NCI-H1930 (cell line): ENCODE measurements around the gene NRCAM.
"Not testable (repeated sequence)": the region's sequence is repeated elsewhere in the genome, so short reads cannot be mapped to it uniquely, and the experiment has no call there.

ENCODE experiments used
- DNase-seq, 2 experiments: peaks; one replicate each; lab custom pipeline; 2025; lab: John Stamatoyannopoulos, UW

Gene NRCAM

GRCh38 chr7:108396080-108396479, 60.2 kb downstream of the NRCAM start:
- no peak for DNase-seq

- DNase-seq, result no peak
Observed at GRCh38 chr7:108395426-108395825, 60.8 kb downstream of the NRCAM start.

- DNase-seq, result not testable (repeated sequence)
Observed at GRCh38 chr7:108393097-108393496, 63.1 kb downstream of the NRCAM start.

GRCh38 chr7:108387686-108388085, 68.5 kb downstream of the NRCAM start:
- not testable (repeated sequence) for DNase-seq

- no peak for DNase-seq
Observed at GRCh38 chr7:108385834-108386422, 70.3 kb downstream of the NRCAM start.

GRCh38 chr7:108384716-108385483, 71.3 kb downstream of the NRCAM start:
- no peak for DNase-seq

GRCh38 chr7:108382932-108383331, 73.3 kb downstream of the NRCAM start:
- no peak for DNase-seq

GRCh38 chr7:108380517-108380916, 75.7 kb downstream of the NRCAM start:
- DNase-seq, result no peak

GRCh38 chr7:108376206-108376605, 80.0 kb downstream of the NRCAM start:
- DNase-seq, result no peak

- no peak for DNase-seq
Observed at GRCh38 chr7:108375668-108376067, 80.6 kb downstream of the NRCAM start.

GRCh38 chr7:108374899-108375298, 81.3 kb downstream of the NRCAM start:
- DNase-seq, result no peak

- DNase-seq, result no peak
Observed at GRCh38 chr7:108372618-108373017, 83.6 kb downstream of the NRCAM start.

- DNase-seq, result no peak
Observed at GRCh38 chr7:108370616-108371015, 85.6 kb downstream of the NRCAM start.

- DNase-seq, result peak; percentile 62 to 65
Observed at GRCh38 chr7:108368466-108368865, 87.8 kb downstream of the NRCAM start.

GRCh38 chr7:108367946-108368345, 88.3 kb downstream of the NRCAM start:
- no peak for DNase-seq

GRCh38 chr7:108367314-108367713, 88.9 kb downstream of the NRCAM start:
- DNase-seq, result no peak

GRCh38 chr7:108363659-108364058, 92.6 kb downstream of the NRCAM start:
- no peak for DNase-seq

GRCh38 chr7:108360058-108360800, 96.0 kb downstream of the NRCAM start:
- DNase-seq, result no peak

- DNase-seq, result peak in 1 of 2 experiments; percentile 24
Observed at GRCh38 chr7:108358553-108358952, 97.7 kb downstream of the NRCAM start.

GRCh38 chr7:108351729-108352131, 104.5 kb downstream of the NRCAM start:
- DNase-seq, result peak; percentile 94

- no peak for DNase-seq
Observed at GRCh38 chr7:108348913-108349312, 107.3 kb downstream of the NRCAM start.

GRCh38 chr7:108347616-108348015, 108.6 kb downstream of the NRCAM start:
- DNase-seq, result no peak
